ENCODE results near the gene ARHGAP22. TPM values are rescaled to one million over a fixed set of nuclear protein-coding genes. Genes with fewer than 3 reads are reported as not detected.

The ARHGAP22 gene
- total and polyA plus RNA-seq, 2 experiments from 2014 or later, result 4.8 to 10.7 TPM

DNA sequence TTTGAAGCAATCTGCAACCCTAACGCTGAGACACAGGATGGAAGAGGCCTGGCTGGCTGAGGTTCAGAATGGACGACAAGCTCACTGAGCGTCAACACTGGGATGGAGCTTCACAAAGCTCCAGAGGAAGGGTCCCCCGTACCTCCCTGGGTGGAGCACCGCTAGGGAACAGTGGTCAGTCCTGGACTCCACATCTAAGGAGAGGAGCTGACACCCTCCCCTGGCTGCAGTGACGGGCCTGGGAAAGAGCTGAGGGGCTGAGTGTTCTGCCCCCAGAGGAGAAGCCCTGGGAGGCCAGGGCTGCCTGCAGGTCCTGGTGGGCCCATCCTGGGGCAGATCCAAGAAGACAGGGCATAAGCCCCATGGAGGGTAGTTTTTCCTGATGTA is 146.2 kb downstream of the ARHGAP22 start (continued):
- TF ChIP-seq, protein P1, sequence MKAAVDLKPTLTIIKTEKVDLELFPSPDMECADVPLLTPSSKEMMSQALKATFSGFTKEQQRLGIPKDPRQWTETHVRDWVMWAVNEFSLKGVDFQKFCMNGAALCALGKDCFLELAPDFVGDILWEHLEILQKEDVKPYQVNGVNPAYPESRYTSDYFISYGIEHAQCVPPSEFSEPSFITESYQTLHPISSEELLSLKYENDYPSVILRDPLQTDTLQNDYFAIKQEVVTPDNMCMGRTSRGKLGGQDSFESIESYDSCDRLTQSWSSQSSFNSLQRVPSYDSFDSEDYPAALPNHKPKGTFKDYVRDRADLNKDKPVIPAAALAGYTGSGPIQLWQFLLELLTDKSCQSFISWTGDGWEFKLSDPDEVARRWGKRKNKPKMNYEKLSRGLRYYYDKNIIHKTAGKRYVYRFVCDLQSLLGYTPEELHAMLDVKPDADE (IDR thresholded peaks at IDR 0.05), result no peak
- TF ChIP-seq EZH2phosphoT487 (IDR thresholded peaks at IDR 0.05; ENCODE audit: unreplicated experiment) (no peak), ZNF114 (CRISPR knock-in tag; IDR thresholded peaks at IDR 0.05) (no peak)
- TF ChIP-seq, protein P2, sequence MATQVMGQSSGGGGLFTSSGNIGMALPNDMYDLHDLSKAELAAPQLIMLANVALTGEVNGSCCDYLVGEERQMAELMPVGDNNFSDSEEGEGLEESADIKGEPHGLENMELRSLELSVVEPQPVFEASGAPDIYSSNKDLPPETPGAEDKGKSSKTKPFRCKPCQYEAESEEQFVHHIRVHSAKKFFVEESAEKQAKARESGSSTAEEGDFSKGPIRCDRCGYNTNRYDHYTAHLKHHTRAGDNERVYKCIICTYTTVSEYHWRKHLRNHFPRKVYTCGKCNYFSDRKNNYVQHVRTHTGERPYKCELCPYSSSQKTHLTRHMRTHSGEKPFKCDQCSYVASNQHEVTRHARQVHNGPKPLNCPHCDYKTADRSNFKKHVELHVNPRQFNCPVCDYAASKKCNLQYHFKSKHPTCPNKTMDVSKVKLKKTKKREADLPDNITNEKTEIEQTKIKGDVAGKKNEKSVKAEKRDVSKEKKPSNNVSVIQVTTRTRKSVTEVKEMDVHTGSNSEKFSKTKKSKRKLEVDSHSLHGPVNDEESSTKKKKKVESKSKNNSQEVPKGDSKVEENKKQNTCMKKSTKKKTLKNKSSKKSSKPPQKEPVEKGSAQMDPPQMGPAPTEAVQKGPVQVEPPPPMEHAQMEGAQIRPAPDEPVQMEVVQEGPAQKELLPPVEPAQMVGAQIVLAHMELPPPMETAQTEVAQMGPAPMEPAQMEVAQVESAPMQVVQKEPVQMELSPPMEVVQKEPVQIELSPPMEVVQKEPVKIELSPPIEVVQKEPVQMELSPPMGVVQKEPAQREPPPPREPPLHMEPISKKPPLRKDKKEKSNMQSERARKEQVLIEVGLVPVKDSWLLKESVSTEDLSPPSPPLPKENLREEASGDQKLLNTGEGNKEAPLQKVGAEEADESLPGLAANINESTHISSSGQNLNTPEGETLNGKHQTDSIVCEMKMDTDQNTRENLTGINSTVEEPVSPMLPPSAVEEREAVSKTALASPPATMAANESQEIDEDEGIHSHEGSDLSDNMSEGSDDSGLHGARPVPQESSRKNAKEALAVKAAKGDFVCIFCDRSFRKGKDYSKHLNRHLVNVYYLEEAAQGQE (IDR thresholded peaks at IDR 0.05; ENCODE audit: unreplicated experiment), result no peak

DNA sequence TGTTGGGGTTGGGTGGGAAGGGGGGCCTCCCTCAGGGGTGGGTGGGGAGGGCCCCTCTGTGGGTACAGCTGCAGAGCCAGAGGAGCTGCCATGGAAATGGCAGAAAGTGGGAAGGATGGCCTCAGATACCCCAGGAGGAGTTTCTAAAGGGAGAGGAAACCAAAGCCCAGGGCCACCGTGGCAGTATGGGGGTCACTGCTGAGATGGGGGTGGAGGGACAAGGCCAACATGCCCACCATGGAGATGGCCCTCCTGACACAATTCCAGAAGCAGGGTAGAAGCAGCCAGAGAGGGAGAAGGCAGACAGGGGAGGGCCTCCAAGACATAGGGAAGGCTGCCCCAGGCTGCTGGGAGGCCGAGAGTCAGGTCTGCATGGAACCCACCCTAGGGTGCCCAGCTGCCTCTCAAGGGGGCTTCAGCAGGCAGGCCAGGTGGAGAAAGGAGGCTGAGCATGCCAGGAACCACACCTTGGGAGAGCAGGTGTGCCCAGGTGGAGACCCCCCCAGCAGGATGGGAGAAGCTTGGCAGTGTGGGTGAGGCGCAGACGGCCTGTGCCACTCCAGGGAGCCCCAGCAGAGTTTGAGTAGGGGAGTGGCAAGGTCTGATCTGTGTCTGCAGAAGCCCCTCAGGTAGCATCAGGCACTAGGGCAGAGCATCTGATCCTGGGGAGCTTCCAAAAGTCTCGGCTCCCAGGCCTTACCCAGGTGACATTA is 146.8 kb downstream of the ARHGAP22 start:
- H3K4me1 Mint-ChIP-seq, result peaks cover 23% of the 10 kb centered on the region; the same call in 2 of the 3 replicates
- Histone ChIP-seq H3K79me2 (replicated peaks; ENCODE audit: insufficient read depth) (no peaks in the 10 kb centered on the region), H3F3A (replicated peaks; ENCODE audit: low read depth) (no peaks in the 10 kb centered on the region), H3K4me2 (no peak overlapping the region), H3K27ac (ENCODE audit: low read depth) (no peak overlapping the region), H3K4me3 (no peak overlapping the region), H3K9me2 (ENCODE audit: insufficient read depth) (no peaks in the 10 kb centered on the region), H4K20me1 (replicated peaks; ENCODE audit: insufficient read depth) (no peaks in the 10 kb centered on the region), H3K36me3 (ENCODE audit: insufficient read depth) (no peaks in the 10 kb centered on the region), H3K27me3 (ENCODE audit: insufficient read depth) (no peaks in the 10 kb centered on the region), H3K4me1 (ENCODE audit: insufficient read depth) (no peaks in the 10 kb centered on the region), H2AFZ (no peak overlapping the region)
- peaks cover 2% of the 10 kb centered on the region for H3K27me3 Mint-ChIP-seq (ENCODE audit: insufficient read depth, low read depth, poor library complexity)
- no peak for ATAC-seq
- no peak overlapping the region for H3K27ac Mint-ChIP-seq
- no peaks in the 10 kb centered on the region; the same call in 2 of the 3 replicates for H3K9me3 Mint-ChIP-seq
- H3K36me3 Mint-ChIP-seq (ENCODE audit: low read depth), result peaks cover 3% of the 10 kb centered on the region; the same call in 1 of the 3 replicates
- TF ChIP-seq, protein P3, sequence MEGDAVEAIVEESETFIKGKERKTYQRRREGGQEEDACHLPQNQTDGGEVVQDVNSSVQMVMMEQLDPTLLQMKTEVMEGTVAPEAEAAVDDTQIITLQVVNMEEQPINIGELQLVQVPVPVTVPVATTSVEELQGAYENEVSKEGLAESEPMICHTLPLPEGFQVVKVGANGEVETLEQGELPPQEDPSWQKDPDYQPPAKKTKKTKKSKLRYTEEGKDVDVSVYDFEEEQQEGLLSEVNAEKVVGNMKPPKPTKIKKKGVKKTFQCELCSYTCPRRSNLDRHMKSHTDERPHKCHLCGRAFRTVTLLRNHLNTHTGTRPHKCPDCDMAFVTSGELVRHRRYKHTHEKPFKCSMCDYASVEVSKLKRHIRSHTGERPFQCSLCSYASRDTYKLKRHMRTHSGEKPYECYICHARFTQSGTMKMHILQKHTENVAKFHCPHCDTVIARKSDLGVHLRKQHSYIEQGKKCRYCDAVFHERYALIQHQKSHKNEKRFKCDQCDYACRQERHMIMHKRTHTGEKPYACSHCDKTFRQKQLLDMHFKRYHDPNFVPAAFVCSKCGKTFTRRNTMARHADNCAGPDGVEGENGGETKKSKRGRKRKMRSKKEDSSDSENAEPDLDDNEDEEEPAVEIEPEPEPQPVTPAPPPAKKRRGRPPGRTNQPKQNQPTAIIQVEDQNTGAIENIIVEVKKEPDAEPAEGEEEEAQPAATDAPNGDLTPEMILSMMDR (conservative IDR thresholded peaks at IDR 0.05; ENCODE audit: low read depth in 2 of 2), result no peak
- TF ChIP-seq POLR2AphosphoS5 (IDR thresholded peaks at IDR 0.05; ENCODE audit: low read depth) (no peak), ZNF114 (CRISPR knock-in tag; IDR thresholded peaks at IDR 0.05) (no peak), ZNF331 (CRISPR knock-in tag; IDR thresholded peaks at IDR 0.05; ENCODE audit: low read depth) (no peak), ZNF462 (CRISPR knock-in tag; IDR thresholded peaks at IDR 0.05) (no peak), STAT1 (IDR thresholded peaks at IDR 0.05; ENCODE audit: unreplicated experiment) (no peak)
- no peak overlapping the region for H3K4me3 Mint-ChIP-seq
- no peak for DNase-seq (ENCODE audit: low spot score)

All from GM23338 (cell line).